Endometrium (tissue), 2 donors: ENCODE measurements around the gene LTB.
"Not testable (repeated sequence)": the region's sequence is repeated elsewhere in the genome, so short reads cannot be mapped to it uniquely, and the experiment has no call there.

Source experiments
- FAIRE-seq: peaks from 2 replicates; lab custom pipeline; 2012; peaks lifted over from hg19 to GRCh38; lab: Jason Lieb, UNC
- donor health status: control.
- donor health status: control.

LTB gene

GRCh38 chr6:31607317-31607716 lies 25.1 kb upstream of the LTB start:
- FAIRE-seq, result no peak

- FAIRE-seq, result no peak
Measured at GRCh38 chr6:31597006-31597405, 14.8 kb upstream of the LTB start.

- FAIRE-seq, result no peak
Measured at GRCh38 chr6:31592396-31592771, 10.2 kb upstream of the LTB start.

- not testable (repeated sequence) for FAIRE-seq
Measured at GRCh38 chr6:31590691-31591090, 8.5 kb upstream of the LTB start.

- FAIRE-seq, result no peak
Measured at GRCh38 chr6:31588871-31589650, 6.8 kb upstream of the LTB start.

GRCh38 chr6:31587791-31588777 lies 5.9 kb upstream of the LTB start:
- FAIRE-seq, result no peak

- no peak for FAIRE-seq
Measured at GRCh38 chr6:31586599-31587281, 4.5 kb upstream of the LTB start.

GRCh38 chr6:31586008-31586407 lies 3.8 kb upstream of the LTB start, which contains the start of gene LST1:
Gene LST1, plus strand, starts transcription at chr6:31586277. Its CDS starts 1,023 bp downstream, at chr6:31587300.
- FAIRE-seq, result no peak

- FAIRE-seq, result no peak
Measured at GRCh38 chr6:31585491-31585890, 3.3 kb upstream of the LTB start.

- no peak for FAIRE-seq
Measured at GRCh38 chr6:31581434-31582229, 592 bp downstream of the LTB start.

- no peak for FAIRE-seq
Measured at GRCh38 chr6:31580807-31581433, 1.3 kb downstream of the LTB start.

GRCh38 chr6:31580438-31580740 lies 1.8 kb downstream of the LTB start:
- no peak for FAIRE-seq

GRCh38 chr6:31579546-31580437 lies 2.4 kb downstream of the LTB start:
- FAIRE-seq, result no peak

- FAIRE-seq, result no peak
Measured at GRCh38 chr6:31579119-31579505, 3.1 kb downstream of the LTB start.

- no peak for FAIRE-seq
Measured at GRCh38 chr6:31578184-31579118, 3.8 kb downstream of the LTB start.

GRCh38 chr6:31577579-31577966 lies 4.7 kb downstream of the LTB start:
- no peak for FAIRE-seq

- FAIRE-seq, result no peak
Measured at GRCh38 chr6:31576897-31577578, 5.2 kb downstream of the LTB start.

GRCh38 chr6:31575952-31576685 lies 6.1 kb downstream of the LTB start:
- FAIRE-seq, result no peak
